Measurements from ENCODE around the gene LDHA.
A peak's percentile ranks its signal among the peaks of the same experiment; 100 is the strongest.
"Not testable (repeated sequence)": the region's sequence is repeated elsewhere in the genome, so short reads cannot be mapped to it uniquely, and the experiment has no call there.

Gene LDHA

DNA sequence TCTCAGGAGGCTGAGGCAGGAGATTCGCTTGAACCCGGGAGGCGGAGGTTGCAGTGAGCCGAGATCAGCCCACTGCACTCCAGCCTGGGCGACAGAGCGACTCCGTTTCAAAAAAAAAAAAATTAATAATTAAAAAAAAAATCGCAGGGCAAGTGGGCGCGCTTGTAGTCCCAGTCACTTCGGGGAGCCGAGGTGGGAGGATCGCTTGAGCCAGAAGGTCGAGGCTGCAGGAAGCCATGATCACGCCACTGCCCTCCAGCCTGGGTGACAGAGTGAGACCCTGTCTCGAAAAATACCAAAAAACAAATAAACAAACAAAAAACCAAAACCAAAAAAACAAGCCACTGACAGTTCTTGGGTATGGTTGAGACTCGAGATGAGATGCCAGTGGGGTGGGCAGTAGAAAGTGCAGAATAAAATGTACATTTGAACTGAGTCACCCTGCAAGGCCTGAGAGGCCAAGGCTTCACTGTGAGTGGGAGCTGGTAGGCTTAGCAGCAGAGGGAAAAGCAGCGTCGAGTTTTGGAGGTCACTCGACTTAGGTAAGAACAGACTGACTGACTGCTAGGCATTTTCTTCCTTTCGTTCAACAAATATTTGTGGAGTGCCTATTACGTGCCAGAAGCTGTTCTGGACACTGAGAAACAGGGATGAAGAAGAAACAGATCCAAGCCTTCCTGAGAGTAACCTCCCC is 635 bp upstream of the LDHA start:
- DNase-seq (ENCODE audit: low read depth in 1 of 2, low spot score in 1 of 2), result no peak

DNA sequence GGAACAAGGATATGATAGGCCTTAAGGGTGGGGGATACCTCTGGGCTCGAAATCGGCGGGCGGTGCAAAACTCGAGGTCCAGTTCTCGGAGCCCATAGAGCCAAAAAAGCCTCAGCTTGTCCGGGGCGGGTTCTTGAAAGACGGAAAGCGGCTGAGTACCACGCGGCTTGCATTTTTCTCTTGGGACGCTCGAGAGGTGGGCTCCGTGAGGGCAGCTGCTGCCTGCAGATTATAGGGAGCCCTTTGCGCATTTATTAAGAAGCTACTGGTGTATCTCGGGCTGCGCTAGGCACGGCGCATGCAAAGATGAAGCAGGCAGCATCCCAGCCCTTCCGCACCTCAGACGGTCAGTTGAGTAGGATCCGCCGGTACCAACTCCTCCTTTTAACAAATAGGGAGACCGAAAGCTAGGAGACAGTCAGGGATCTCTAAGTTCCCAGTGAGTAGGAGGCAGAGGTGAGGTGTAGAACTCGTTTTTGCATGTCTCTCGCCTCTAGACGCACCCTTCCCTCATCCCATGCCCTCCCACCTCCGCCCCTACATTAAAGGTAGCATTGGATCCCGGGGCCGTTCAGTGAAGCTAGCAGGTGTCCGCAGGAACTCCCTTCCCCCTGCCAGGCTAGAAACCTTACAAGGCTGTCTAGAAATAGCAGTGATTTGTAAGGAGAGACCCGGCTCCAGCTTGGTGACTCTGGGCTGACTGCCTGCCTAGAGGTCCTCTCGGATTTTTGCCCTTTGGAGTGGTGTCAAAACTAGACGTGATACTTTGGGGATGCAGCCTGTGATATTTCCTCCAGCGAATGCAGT is 768 bp downstream of the LDHA start:
- DNase-seq (ENCODE audit: low read depth in 1 of 2, low spot score in 1 of 2), result no peak

DNA sequence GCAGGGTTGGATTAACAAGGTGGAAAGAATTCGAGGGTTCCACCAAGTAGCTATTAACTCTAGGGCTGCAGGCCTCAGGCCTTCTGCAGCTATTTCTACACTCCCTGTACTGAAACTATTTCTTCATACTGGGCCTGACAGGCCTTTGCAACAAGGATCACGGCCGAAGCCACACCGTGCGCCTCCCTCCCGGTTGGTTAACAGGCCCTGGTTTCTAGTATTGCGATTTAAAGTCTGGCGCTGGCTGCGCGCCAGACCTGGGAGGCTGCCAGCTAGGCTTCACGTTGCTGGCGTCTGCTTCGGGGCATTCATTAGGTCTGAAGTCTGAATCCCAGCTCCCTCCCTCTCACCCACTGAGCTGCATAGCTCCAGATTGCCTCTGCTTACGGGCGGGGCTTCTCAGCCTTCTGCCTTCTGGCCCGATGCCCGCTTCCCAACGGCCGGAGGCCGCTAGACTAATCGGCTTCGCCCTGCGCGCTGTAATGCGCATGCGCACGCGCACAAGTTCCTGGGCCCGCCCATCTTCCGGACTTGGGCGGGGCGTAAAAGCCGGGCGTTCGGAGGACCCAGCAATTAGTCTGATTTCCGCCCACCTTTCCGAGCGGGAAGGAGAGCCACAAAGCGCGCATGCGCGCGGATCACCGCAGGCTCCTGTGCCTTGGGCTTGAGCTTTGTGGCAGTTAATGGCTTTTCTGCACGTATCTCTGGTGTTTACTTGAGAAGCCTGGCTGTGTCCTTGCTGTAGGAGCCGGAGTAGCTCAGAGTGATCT is 1.6 kb downstream of the LDHA start:
- DNase-seq (ENCODE audit: low read depth in 1 of 2, low spot score in 1 of 2), result peak; percentile 91 to 93

DNA sequence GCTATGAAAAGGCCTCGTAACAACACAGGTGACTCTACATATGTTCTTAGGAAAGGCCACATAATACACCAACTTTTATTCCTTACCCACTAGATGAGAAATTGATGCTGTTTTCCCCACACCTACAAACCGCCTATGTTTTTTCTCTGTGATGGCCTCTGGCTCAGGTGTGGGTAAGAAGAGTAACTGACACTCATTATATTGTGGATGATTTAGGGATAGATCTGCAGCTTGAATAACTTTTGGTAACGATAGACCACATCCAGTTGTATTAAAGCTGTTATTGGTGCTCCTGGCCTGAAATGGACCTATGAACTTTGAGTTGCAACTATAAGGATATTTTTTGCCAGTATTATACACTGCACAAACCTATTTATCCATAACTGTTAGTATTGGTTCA is 3.6 kb downstream of the LDHA start:
- no peak for DNase-seq (ENCODE audit: low read depth in 1 of 2, low spot score in 1 of 2)

DNA sequence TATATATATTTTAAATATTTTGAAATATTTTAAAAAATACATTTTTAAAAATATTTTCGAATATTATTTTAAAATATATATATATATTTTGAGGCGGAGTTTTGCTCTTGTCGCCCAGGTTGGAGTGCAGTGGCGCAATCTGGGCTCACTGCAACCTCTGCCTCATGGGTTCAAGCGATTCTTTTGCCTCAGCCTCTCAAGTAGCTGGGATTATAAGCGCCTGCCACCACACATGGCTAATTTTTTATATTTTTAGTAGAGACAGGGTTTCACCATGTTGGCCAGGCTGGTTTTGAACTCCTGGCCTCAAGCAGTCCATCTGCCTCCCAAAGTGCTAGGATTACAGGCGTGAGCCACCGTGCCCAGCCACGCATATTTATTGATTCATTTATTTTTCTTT is 6.7 kb downstream of the LDHA start:
- not testable (repeated sequence) for DNase-seq (ENCODE audit: low read depth in 1 of 2, low spot score in 1 of 2)

DNA sequence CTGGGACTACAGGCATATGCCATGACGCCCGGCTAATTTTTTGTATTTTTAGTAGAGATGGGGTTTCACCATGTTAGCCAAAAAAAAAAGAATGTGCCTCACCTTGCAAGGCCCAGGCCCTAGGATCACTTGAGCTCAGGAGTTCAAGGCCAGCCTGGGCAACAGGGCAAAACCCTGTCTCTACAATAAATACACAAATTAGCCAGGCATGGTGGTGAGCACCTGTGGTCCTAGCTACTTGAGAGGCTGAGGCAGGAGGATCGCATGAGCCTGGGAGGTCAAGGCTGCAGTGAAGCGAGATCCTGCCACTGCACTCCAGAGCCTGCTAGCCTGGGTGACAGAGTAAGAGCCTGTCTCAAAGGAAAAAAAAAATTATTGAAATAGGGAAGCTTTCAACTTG is 9.7 kb downstream of the LDHA start:
- no peak for DNase-seq (ENCODE audit: low read depth in 1 of 2, low spot score in 1 of 2)

DNA sequence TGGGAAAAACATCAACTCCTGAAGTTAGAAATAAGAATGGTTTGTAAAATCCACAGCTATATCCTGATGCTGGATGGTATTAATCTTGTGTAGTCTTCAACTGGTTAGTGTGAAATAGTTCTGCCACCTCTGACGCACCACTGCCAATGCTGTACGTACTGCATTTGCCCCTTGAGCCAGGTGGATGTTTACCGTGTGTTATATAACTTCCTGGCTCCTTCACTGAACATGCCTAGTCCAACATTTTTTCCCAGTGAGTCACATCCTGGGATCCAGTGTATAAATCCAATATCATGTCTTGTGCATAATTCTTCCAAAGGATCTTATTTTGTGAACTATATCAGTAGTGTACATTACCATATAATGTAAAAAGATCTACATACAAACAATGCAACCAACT is 13.0 kb downstream of the LDHA start:
- not testable (repeated sequence) for DNase-seq (ENCODE audit: low read depth in 1 of 2, low spot score in 1 of 2)

DNA sequence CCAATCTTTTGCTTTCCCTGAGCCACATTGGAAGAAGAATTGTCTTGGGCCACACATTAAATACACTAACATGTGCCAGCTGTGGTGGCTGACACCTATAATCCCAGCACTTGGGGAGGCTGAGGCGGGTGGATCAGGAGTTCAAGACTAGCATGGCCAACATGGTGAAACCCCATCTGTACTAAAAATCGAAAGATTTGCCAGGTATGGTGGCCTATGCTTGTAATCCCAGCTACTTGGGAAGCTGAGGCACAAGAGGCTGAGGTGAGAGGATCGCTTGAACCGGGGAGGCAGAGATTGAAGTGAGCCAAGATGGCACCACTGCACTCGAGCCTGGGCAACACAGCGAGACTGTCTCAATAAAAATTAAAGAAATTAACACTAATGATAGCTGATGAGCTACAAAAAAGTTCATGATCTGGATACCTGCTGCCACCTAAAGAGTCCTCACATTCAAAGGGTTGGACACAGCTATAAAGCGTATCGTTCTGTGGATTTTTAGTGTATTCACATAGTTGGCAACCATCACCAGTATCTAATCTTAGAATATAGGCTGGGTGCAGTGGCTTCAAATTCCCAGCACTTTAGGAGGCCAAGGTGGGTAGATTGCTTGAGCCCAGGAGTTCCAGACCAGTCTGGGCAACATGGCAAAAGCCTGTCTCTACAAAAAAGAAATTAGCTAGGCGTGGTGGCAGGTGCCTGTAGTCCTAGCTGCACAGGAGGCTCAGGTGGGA is 14.4 kb downstream of the LDHA start:
- no peak for DNase-seq (ENCODE audit: low read depth in 1 of 2, low spot score in 1 of 2)

DNA sequence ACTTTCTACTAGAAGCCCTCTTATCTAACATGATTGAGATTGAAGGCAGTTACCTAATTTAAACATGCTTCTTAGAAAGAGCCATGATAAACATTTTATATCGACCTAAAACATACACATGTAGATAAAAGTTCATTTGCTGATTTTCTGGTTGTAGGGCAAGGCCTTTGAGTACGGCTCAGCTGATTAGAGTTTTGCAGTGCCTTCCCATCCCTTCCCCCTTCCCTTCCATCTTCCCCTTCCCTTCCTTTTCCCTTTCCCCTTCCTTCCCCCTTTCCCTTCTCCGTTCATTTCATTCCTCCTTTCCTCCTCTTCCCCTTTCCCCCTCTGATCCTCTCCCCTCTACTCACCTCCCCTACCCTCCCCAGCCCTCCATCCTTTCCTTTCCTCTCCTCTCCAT is 22.1 kb downstream of the LDHA start:
- no peak for DNase-seq (ENCODE audit: low read depth in 1 of 2, low spot score in 1 of 2)

DNA sequence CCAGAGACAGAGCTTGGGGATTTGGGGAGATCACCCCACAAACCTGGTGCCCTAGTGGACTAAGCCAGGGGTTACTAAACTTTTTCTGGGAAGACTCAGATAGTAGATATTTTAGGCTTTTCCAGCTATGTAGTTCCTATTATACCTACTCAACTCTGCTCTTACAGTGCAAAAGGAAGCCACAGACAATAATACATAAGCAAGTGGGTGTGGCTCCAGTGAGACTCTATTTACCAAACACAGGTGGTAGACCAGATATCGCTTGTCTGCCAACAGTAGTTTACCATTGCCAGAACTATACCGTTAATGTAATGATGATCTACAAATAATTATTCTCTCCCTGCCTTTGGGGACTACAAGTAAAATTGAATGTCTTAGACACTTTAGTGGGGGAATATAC is 24.7 kb downstream of the LDHA start:
- no peak for DNase-seq (ENCODE audit: low read depth in 1 of 2, low spot score in 1 of 2)

DNA sequence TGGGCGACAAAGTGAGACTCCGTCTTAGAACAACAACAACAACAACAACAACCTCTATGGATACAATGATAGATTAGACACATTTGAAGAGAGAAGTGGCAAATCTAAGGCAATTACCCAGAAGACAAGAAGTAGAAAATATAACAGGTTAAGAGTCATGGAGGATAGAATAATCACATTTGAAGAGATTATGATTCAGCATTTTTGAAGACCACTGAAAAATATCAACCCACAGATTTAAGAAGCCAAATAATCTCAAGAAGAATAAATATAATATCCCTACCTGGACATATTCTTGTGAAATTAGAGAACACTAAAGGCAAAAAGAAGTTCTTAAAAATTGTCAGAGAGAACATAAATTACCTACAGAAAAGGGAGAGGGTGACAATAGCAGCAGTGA is 25.7 kb downstream of the LDHA start:
- DNase-seq (ENCODE audit: low read depth in 1 of 2, low spot score in 1 of 2), result no peak

DNA sequence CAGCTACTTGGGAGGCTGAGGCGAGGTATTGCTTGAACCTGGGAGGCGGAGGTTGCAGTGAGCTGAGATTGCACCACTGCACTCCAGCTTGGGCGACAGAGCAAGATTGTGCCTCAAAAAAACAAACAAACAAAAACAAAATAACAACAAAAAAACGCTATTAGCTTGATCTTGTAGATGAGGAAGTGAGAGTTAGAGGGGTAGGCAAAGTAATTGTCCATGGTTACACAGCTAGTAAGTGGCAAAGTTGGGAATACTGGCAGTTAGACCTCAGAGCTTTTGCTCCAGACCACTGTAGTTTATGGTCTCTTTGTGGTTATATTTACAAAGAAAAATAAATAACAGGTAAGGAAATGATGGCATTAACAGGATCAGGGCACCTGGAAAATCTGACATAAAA is 32.9 kb downstream of the LDHA start:
- DNase-seq (ENCODE audit: low read depth in 1 of 2, low spot score in 1 of 2), result no peak

DNA sequence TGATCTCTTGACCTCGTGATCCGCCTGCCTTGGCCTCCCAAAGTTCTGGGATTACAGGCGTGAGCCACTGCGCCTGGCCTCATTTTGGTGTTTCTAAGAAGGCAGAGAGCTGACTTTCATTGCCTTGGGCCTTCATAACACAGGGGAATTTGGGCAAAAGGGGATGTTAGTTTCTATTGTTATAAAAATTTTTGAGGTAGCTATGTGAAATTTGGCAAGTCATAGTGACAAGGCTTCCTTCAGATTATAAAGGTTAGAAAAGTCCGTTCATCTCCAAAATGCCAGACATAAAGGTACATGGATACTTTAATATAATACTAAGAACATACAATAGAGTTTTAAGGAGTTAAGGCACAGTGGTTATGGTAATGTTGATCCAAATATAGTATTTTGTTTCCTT is 35.0 kb downstream of the LDHA start:
- DNase-seq (ENCODE audit: low read depth in 1 of 2, low spot score in 1 of 2), result no peak

DNA sequence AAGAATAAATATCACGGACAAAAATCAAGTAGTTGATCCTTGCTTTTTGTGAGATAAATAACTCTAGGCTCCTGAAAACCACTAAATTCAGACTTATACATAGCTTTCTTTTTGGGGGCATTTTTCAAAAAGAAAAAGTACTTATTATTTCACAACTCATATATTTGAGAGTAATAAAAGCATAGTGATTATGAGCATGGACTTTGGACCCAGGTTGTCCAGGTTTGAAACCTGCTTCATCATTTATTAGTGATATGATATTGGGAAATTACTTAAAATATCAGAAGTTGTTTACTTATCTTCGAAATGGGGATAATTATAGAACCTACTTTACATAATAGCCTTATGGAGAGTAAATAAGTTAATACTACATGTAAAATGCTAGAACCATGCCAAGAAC is 44.3 kb downstream of the LDHA start:
- DNase-seq (ENCODE audit: low read depth in 1 of 2, low spot score in 1 of 2), result no peak

DNA sequence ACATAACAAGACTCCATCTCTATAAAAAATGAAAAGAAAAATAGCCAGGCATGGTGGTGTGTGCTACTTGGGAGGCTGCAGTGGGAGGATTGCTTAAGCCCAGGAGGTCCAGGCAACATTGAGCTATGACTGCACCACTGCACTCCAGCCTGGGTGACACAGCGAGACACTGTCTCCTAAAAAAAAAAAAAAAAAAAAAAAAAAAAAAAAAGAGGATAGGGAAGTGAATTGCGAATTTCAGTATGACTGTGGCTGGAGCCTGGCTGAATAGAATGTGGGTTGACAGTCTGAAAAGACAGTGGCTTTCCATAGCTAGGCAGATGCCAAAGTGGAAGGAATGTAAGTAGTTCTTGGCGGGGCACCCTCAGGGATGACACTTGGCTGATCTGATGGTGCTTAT is 54.9 kb downstream of the LDHA start:
- DNase-seq (ENCODE audit: low read depth in 1 of 2, low spot score in 1 of 2), result no peak

DNA sequence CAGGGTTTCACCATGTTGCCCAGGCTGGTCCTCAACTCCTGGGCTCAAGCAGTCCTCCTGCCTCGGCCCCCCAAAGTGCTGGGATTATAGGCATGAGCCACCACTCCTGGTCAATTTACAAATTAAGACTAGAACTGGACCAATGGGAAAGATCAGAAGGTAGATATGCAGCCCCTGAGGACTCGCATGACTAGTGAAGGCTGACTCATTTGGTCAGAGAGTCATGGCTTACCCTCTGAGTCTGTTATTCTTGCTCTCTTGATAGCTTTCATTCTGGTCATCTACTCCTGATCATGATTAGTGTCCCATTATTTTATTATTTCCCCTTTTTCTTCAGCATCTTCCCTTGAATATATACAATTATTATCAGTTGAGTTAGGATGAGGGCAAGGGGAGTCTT is 58.6 kb downstream of the LDHA start:
- DNase-seq (ENCODE audit: low read depth in 1 of 2, low spot score in 1 of 2), result no peak

DNA sequence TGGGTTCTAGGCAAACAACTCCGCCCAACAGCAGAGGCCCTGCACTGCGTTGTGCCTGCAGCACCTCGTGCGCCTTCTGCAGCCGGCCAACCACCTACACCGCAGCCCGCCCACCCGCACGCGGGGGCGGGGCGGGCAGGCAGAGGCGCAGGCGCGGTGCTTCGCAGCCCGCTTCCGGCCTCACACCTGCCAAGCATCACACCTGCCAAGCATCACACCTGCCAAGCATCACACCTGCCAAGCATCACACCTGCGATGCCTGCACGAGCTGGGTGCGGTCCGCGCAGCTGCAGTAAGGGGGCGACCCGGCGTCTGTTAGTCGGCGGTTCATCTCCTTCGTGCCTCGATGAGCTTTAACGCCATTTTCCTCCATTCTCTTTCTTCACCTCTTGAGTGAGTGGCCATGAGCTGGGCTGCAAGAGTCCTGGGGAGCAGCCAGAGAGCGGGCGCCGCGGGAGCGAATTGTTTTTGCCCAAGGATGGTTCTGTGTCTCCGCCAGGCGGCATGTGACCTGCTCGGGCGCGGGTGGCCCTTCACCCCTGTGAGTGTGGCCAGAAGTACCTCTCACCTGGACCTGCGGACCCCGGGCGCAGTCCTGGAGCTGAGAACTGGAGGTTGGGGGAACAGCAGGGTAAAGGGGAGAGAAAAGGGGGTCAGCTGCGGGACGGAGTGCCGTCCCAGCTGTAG is 61.5 kb downstream of the LDHA start, which contains the start of gene LDHAL6A:
TSS of gene LDHAL6A (plus strand) at position 171 of the 687 bp plus-strand sequence. CDS start 825 bp downstream, outside the sequence.
- DNase-seq (ENCODE audit: low read depth in 1 of 2, low spot score in 1 of 2), result no peak

DNA sequence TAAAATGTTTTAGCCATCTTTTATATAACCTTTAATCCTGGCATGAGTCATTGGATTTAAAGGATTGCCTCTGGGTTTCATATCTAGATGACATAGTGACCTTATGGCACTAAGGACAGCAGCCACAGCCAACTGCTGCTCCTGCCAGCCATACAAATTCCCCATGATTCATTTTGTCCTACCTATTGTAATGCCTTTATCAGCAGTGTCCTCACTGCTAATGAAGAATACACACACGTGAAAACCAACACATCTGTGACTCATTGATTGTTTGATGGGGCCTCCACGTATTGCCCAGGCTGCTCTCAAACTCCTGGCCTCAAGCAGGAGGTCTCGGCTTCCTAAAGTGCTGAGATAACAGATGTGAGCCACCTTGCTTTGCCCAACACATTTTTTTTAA is 63.1 kb downstream of the LDHA start:
- no peak for DNase-seq (ENCODE audit: low read depth in 1 of 2, low spot score in 1 of 2)

All from activated CD4-positive, alpha-beta T cell treated with anti-CD3 and anti-CD28 coated beads, Interleukin-2, amount 50 U/mL, for 24 hours (primary cell).